ENCODE measurements around the gene MYO1E. TPM values are rescaled to one million over a fixed set of nuclear protein-coding genes. Genes with fewer than 3 reads are reported as not detected.

Gene MYO1E
- total and polyA plus RNA-seq, 2 of the 8 experiments (the other 6 are each of a cell fraction or from before 2014, with no cell fraction given) = 19.6 to 142 TPM

DNA sequence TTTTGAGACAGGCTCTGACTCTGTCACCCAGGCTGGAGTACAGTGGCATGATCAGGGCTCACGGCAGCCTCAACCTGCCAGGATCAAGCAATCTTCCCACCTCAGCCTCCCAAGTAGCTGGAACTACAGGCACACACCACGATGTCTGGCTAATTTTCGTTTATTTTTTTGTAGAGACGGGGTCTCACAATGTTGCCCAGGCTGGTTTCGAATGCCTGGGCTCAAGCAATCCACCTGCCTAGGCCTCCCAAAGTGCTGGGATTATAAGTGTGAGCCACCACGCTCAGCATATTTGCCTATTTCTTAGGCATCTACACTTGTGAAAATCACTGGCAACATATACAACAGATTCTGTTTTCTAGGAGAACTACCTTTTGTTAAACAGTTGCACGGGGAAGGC lies 16.9 kb downstream of the MYO1E start (continued):
- TF ChIP-seq CBX5 (IDR thresholded peaks at IDR 0.05; ENCODE audit: low read depth, low read length) (no peak), SP4 (IDR thresholded peaks at IDR 0.05; ENCODE audit: low read length) (no peak), KDM4A (IDR thresholded peaks at IDR 0.05; ENCODE audit: low read depth, low read length, severe bottlenecking) (no peak), NRF1 (IDR thresholded peaks at IDR 0.05; ENCODE audit: low read depth, low read length) (no peak)
